ENCODE data around the gene S100A16.
"Not testable (repeated sequence)": the region's sequence is repeated elsewhere in the genome, so short reads cannot be mapped to it uniquely, and the experiment has no call there.

The S100A16 gene

GRCh38 chr1:153582836-153583235 lies 30.1 kb downstream of the S100A16 start:
- DNase-seq, result not testable (repeated sequence)

GRCh38 chr1:153578936-153579335 lies 34.0 kb downstream of the S100A16 start:
- DNase-seq, result no peak

GRCh38 chr1:153578490-153578889 lies 34.4 kb downstream of the S100A16 start:
- no peak for DNase-seq

- DNase-seq, result no peak
Observed at GRCh38 chr1:153577624-153578051, 35.3 kb downstream of the S100A16 start.

- peak in 1 of 2 experiments; percentile 13 for DNase-seq
Observed at GRCh38 chr1:153577138-153577537, 35.8 kb downstream of the S100A16 start.

- DNase-seq, result not testable (repeated sequence)
Observed at GRCh38 chr1:153575497-153575896, 37.4 kb downstream of the S100A16 start.

GRCh38 chr1:153575081-153575491 lies 37.9 kb downstream of the S100A16 start:
- DNase-seq, result not testable (repeated sequence)

GRCh38 chr1:153573351-153573750 lies 39.6 kb downstream of the S100A16 start:
- DNase-seq, result no peak

- DNase-seq, result peak; percentile 52 to 54
Observed at GRCh38 chr1:153572569-153573015, 40.3 kb downstream of the S100A16 start.

GRCh38 chr1:153571706-153572105 lies 41.2 kb downstream of the S100A16 start:
- no peak for DNase-seq

GRCh38 chr1:153570874-153571273 lies 42.1 kb downstream of the S100A16 start:
- no peak for DNase-seq

GRCh38 chr1:153569465-153569864 lies 43.5 kb downstream of the S100A16 start:
- DNase-seq, result no peak

GRCh38 chr1:153568367-153569099 lies 44.4 kb downstream of the S100A16 start:
- peak; percentile 79 to 83 for DNase-seq

GRCh38 chr1:153567621-153568366 lies 45.1 kb downstream of the S100A16 start:
- no peak for DNase-seq

- DNase-seq, result peak; percentile 73 to 88
Observed at GRCh38 chr1:153566414-153567371, 46.2 kb downstream of the S100A16 start.

- DNase-seq, result peak; percentile 54 to 61
Observed at GRCh38 chr1:153565529-153566374, 47.2 kb downstream of the S100A16 start, which contains the start of gene S100A2. Gene S100A2, minus strand, starts transcription at chr1:153565844. Its CDS starts 1,967 bp downstream, at chr1:153563877.

GRCh38 chr1:153563991-153564390 lies 48.9 kb downstream of the S100A16 start:
- no peak for DNase-seq

- DNase-seq, result no peak
Observed at GRCh38 chr1:153563483-153563901, 49.4 kb downstream of the S100A16 start.

- DNase-seq, result not testable (repeated sequence)
Observed at GRCh38 chr1:153562021-153562420, 50.9 kb downstream of the S100A16 start.

GRCh38 chr1:153561466-153561985 lies 51.4 kb downstream of the S100A16 start:
- no peak for DNase-seq

- DNase-seq, result no peak
Observed at GRCh38 chr1:153560771-153561465, 52.0 kb downstream of the S100A16 start.

Measured in Kasumi-1 (cell line).